Prostate gland (tissue), 2 donors: ENCODE data around the gene SEPTIN8. TPM values are rescaled to one million over a fixed set of nuclear protein-coding genes. Genes with fewer than 3 reads are reported as not detected.

ENCODE experiments used
- DNase-seq: peaks from one replicate; pipeline ENCODE4 v3.0.0-alpha.2; 2019; ENCODE audit warnings: low spot score
- H3K27ac ChIP-seq, 2 donors: fragments of 200-600 bp; sonication (generic); 2 replicates each; pipeline ENCODE4 v1.5.1; 2017 to 2019
- H3K27me3 ChIP-seq: fragments of 200-600 bp; sonication (generic); replicated peaks from 2 replicates; pipeline ENCODE4 v1.5.1; 2019; ENCODE audit not compliant: insufficient read depth
- H3K36me3 ChIP-seq, 2 donors: fragments of 200-600 bp; sonication (generic); 1 replicate in 1 of 2; 2 replicates in 1 of 2; pipeline versions ENCODE4 v1.5.1 to v1.8.1; 2017 to 2019
- H3K4me1 ChIP-seq: fragments of 200-600 bp; sonication (generic); replicated peaks from 2 replicates; pipeline ENCODE4 v1.5.1; 2019
- H3K4me3 ChIP-seq, 2 donors: fragments of 200-600 bp; sonication (generic); 2 replicates each; pipeline ENCODE4 v1.5.1; 2017 to 2019
- H3K9me3 ChIP-seq: fragments of 200-600 bp; sonication (generic); 2 replicates; pipeline ENCODE4 v1.5.1; 2017
- POLR2A ChIP-seq: fragments of 450-650 bp; IDR thresholded peaks from one replicate; pipeline ENCODE4 v1.6.1; 2016; ENCODE audit warnings: antibody characterized with exemption, mild to moderate bottlenecking
- POLR2AphosphoS5 ChIP-seq: sonication (generic); formaldehyde crosslinking; IDR thresholded peaks from one replicate; pipeline ENCODE4 v1.6.1; 2017; ENCODE audit warnings: antibody characterized with exemption
- WGBS: methylation state at CpG from one replicate; pipeline ENCODE4 v1.1.5; 2018; 5-methylcytosine and 5-hydroxymethylcytosine counted together
- intact Hi-C: fragments of 100-400 bp; cut with DNase I; formaldehyde crosslinking; loops from one replicate; pipeline ENCODE4 v1.14.2; 2022
- total RNA-seq, 2 donors: library from RNA; depleted of rRNA; stranded (reverse); fragments of >200 nt; gene quantifications; one replicate each; pipeline ENCODE4 v1.1.0, GENCODE V29; 2016
- TF ChIP-seq, protein P1 (sequence below), 4 experiments: fragments of 200-600 bp in 2 of 4; fragments of 450-650 bp in 2 of 4; sonication (generic) in 2 of 4; IDR thresholded peaks; 1 replicate in 3 of 4; 2 replicates in 1 of 4; pipeline ENCODE4 v1.5.1; 2016 to 2019; ENCODE audit warnings: antibody characterized with exemption in 4 of 4, mild to moderate bottlenecking in 2 of 4, moderate library complexity in 2 of 4

Gene SEPTIN8
- total RNA-seq, 2 donors from 2014 or later = 27.7 to 38.5 TPM

GRCh38 chr5:132736853-132737833, 39.9 kb downstream of the SEPTIN8 start, which contains the start of gene KIF3A:
TSS of gene KIF3A (minus strand) at chr5:132737546. CDS start at chr5:132737419, 127 bp downstream.
- Histone ChIP-seq H3K4me1 (no peaks in the 10 kb centered on the region), H3K27ac (peak within 1 kb of the TSS; percentile 75 to 84)
- intact Hi-C loops = no loop called here

GRCh38 chr5:132734687-132735086, 42.4 kb downstream of the SEPTIN8 start:
- Histone ChIP-seq H3K9me3 (no peaks in the 10 kb centered on the region), H3K4me1 (no peaks in the 10 kb centered on the region), H3K36me3 (no peaks in the 10 kb centered on the region), H3K27me3 (no peaks in the 10 kb centered on the region), H3K4me3 (no peak overlapping the region), H3K27ac (no peak overlapping the region)
- WGBS = 72% methylated on average over 2 of the region's 2 CpGs
- intact Hi-C loops = no loop called here
- TF ChIP-seq POLR2AphosphoS5 = no peak
- TF ChIP-seq, protein P1, sequence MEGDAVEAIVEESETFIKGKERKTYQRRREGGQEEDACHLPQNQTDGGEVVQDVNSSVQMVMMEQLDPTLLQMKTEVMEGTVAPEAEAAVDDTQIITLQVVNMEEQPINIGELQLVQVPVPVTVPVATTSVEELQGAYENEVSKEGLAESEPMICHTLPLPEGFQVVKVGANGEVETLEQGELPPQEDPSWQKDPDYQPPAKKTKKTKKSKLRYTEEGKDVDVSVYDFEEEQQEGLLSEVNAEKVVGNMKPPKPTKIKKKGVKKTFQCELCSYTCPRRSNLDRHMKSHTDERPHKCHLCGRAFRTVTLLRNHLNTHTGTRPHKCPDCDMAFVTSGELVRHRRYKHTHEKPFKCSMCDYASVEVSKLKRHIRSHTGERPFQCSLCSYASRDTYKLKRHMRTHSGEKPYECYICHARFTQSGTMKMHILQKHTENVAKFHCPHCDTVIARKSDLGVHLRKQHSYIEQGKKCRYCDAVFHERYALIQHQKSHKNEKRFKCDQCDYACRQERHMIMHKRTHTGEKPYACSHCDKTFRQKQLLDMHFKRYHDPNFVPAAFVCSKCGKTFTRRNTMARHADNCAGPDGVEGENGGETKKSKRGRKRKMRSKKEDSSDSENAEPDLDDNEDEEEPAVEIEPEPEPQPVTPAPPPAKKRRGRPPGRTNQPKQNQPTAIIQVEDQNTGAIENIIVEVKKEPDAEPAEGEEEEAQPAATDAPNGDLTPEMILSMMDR (IDR thresholded peaks at IDR 0.05) = no peak
- TF ChIP-seq POLR2A = no peak
- no peak for DNase-seq

More at GRCh38 chr5:132736853-132737833, 39.9 kb downstream of the SEPTIN8 start, which contains the start of gene KIF3A:
- peak; percentile 90 for DNase-seq
- under 1% methylated on average over 79 of the region's 81 CpGs for whole genome bisulfite sequencing
- no peaks in the 10 kb centered on the region for H3K9me3 ChIP-seq
- H3K4me3 ChIP-seq = peak within 1 kb of the TSS; percentile 63 to 86
- no peaks in the 10 kb centered on the region for H3K36me3 ChIP-seq
- peak; percentile 31 for TF ChIP-seq POLR2A
- peak; percentile 93 for TF ChIP-seq POLR2AphosphoS5
- TF ChIP-seq, protein P1 (IDR thresholded peaks at IDR 0.05) = peak in 2 of 4 experiments; percentile 50 to 52
- no peaks in the 10 kb centered on the region for H3K27me3 ChIP-seq

DNA sequence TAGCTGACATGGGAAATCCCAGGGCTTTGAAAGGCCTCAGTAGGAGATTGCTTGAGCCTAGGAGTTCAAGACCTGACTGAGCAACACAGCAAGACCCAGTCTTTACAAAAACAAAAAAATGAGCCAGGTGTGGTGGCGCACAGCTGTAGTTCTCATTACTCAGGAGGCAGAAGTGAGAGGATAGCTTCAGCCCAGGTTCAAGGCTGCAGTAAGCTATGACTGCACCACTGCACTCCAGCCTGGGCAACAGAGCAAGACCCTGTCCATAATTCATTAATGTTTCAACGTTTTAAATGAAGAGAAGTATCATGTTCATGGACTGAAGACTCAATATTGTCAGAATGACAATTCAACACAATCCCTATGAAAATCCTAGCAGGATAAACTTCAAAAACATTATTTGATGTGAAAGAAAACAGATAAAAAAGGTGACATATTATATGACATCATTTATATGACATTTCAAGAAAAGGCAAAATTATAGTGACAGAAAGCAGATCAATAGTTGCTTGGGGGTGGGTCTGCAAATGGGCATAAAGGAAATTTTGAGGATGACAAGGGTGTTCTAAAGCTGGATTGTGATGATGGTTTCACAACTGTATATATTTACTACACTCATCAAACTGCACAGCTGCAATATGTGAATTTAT, 43.4 kb downstream of the SEPTIN8 start:
- intact Hi-C loops = no loop called here
- Histone ChIP-seq H3K4me3 (no peak overlapping the region), H3K27ac (no peak overlapping the region), H3K27me3 (no peaks in the 10 kb centered on the region), H3K4me1 (no peaks in the 10 kb centered on the region), H3K9me3 (no peaks in the 10 kb centered on the region), H3K36me3 (no peaks in the 10 kb centered on the region)
- no peak for DNase-seq
- WGBS = 86% methylated on average over 2 of the region's 2 CpGs
- TF ChIP-seq POLR2A = no peak
- TF ChIP-seq POLR2AphosphoS5 = no peak
- TF ChIP-seq, protein P1 (IDR thresholded peaks at IDR 0.05) = no peak

DNA sequence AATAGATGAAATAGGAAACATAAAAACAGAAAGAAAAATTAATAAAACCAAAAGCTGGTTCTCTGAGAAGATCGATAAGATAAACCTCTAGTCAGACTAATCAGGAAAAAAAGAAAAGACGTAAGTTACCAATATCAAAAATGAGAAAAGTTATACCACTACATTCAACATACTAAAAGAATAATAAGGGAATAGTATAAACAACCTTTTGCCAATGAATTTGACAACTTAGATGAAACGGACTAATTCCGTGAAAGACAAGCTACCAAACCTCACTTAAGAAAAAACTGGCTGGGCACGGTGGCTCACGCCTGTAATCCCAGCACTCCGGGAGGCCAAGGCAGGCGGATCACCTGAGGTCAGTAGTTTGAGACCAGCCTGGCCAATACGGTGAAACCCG, 47.1 kb downstream of the SEPTIN8 start:
- no peaks in the 10 kb centered on the region for H3K27me3 ChIP-seq
- 93% methylated on average over 10 of the region's 10 CpGs for WGBS
- TF ChIP-seq POLR2A (no peak), POLR2AphosphoS5 (no peak)
- TF ChIP-seq, protein P1 (IDR thresholded peaks at IDR 0.05) = no peak
- no peaks in the 10 kb centered on the region for H3K4me1 ChIP-seq
- H3K36me3 ChIP-seq = no peaks in the 10 kb centered on the region
- H3K4me3 ChIP-seq = no peak overlapping the region
- DNase-seq = no peak
- intact Hi-C loops = no loop called here
- H3K27ac ChIP-seq = no peak overlapping the region
- no peaks in the 10 kb centered on the region for H3K9me3 ChIP-seq
